Hematopoietic multipotent progenitor cell treated with erythropoietin and hydrocortisone succinate and interleukin-3 and kit ligand, for 4 days (in vitro differentiated cells): Measurements from ENCODE around the gene FBXW12.

Source experiments
- DNase-seq: peaks from one replicate; pipeline ENCODE4 v3.0.0-alpha.2; 2015

Gene FBXW12

DNA sequence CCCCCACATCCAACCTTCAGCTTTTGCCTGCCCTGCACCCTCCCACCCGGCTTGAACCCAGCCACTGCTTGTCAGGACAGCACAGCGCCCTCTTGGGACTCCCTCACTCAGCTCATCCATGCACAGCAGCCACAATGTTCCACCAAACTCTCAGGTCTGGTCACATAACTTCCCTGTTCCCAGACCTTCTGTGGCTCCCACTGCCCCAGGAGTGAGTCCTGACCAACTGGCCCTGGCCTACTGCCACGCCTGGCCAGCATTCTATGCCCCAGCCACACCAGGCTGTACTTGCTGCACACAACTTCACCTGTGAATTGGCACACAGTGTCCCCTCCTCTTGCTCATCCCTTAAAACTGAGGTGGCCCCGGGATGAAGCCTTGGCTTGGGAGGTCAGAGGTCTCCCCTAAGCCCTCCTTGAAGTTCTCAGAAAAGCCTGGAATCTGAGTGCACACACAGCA lies 36.8 kb downstream of the FBXW12 start:
- peak; percentile 27 for DNase-seq

DNA sequence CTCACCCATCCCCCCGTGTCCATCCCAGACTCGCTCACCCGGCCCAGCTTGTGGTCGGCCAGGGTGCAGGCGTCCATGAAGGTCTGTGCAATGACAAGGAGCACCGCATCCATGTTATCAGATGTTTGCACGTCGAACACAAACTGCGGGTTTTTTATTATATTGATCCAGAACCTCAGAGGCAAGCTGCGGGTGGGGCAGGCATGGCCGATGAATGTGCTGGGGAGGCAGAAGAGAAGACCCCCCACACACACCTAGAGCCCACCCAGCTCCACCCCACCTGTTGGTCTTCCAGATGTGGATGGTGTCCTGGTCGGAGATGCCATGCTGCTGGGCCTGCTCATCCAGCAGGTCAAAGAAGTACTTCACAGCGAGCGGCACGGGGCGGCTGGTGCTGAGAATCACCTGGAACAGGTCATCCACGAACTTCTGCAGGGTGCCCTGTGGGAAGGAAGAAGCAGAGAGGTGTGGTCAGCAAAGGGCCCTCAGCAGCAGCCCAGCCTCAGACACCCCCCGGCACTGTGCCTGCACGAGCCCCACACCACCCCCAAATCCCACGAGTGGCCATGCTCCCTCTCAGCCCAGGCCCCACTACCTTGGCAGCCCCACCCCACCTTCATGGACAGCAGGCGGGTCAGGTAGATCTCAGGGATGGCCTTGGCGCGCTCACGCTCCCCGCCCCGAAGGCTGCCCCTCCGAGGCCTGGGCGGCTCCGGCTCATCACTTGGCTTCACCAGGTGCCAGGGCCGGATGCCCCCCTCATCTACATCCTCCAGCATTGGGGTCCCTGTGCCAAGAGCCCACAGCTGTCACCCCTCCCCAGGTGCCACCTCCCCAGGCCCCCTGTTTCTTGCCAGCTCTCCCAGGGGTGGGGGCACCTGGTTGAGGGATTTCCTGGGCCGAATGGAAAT lies 37.5 kb downstream of the FBXW12 start:
- DNase-seq: no peak

DNA sequence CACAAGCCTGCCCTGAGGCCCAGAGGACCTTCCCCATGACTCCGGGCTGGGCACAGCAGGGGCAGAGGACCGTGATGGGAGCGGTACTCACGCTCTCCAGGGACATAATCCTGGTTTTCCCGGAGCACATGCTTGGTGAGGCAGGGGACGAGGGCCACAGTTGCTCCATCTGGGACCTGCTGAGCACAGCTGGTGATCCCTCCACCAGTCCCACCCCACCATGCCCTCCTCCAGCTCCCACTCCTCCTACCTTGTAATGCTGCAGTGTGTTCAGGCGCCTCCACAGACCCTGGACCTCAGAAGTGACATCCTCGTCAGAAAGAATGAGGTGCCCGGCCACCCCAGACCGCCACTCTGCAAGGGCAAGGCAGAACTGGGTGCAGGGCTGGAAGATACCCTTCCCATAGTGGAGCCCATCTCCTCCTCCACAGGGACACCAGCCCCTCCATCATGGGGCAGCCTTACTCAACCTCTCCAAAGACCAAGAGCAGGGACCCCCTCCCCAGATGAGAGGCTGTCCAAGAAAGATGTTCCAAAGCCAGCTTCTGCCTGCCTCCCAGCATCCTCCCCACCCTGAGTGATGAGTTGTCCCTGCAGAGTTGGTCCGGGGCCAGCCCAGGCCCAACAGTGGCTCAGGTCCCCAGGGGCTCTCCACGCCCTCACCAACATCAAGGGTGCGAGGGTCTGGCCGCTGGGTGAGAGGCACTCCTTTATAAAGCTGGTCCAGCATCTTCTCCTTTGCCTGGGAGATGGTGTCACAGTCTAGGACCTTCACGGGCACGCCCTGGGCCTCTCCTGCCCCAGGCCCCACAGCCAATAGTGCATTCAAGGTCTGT lies 38.4 kb downstream of the FBXW12 start:
- no peak for DNase-seq

DNA sequence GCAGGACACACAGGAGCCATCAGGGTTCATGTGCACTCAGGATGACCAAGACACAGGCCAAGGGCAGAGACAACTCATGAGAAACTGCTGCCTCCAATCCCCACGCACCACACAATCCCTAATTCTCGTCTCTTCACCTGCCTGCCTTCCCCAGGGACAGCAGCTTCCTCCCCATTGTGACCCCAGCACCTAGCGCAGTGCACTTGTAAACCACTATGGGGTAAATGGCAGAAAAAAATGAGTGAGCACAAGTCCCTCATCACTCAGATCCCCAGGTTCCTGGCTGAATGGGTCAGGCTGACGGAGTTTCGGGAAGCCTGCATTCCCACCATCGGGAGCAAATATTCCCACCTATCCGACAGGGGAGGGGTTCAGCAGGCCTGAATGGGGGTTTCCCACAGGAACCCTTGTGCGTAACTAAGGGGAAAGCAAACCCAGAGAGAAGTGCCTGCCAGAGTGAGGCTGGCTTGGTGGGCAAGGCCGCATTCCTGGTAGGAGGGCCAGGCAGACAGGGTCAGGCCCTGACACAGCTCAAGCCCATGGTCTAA lies 39.1 kb downstream of the FBXW12 start:
- no peak for DNase-seq

DNA sequence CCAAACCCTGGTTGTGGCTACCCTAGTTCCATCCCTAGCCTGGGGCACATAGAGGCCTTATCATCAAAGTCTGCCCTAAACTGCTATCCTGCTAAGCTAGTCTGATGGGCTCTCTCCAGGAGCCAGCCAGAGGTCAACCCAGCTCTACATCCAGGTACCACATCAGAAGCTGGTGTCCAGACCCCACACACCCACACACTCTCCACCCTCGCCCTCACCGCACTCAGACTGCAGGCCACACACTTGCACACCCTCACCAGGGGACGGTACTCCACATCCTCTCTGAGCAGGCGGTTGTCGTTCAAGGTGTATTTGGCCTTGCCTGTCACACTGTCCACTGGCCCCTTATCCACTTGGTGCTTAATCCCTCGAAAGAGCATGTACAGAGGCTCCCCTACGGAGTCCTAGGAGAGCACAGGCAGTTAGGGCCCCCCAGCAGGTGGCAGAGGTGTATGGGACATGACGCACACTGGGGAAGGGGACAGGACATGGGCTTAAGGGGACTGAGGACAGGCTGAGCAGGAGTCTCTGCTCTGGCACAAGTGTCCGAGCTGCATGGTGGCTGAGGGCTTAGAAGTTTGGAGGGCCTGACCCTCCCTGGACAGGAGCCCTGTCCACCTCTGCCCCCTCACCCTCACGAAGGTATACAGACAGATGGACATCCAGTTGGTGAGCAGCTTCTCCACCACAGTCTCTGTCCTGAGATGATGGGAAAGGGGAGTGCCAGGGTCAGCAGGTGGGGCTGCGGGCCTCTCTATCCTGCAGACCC lies 39.8 kb downstream of the FBXW12 start:
- no peak for DNase-seq

DNA sequence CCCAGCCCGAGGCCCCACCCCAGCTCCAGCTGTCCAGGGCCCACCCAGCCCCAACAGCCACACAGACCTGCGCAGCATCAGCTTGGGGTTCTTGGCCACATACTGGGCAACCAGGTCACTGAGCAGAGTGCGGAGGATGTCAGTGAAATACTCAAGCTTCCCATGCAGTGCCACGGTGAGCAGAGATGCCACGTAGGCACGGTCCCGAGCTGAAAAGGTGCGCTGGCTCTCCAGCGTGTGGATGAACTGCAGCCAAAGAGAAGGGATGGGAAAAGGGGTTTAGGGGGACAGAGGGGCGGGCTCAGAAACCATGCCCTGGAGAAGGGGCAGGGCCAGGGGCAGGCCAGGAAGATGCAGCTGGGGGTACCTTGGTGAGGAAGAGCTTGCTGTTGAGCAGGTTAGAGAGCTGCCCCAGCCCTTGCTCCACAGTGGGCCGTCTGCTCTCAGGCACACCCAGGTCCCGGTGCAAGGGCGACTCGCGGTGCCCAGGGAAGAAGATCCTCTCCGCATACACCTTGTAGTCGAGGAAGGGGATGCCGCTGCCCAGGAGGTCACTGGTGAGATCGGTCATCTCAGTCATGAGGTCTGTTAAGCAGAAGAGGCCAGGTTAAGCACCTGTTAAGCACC lies 40.5 kb downstream of the FBXW12 start:
- DNase-seq: no peak

DNA sequence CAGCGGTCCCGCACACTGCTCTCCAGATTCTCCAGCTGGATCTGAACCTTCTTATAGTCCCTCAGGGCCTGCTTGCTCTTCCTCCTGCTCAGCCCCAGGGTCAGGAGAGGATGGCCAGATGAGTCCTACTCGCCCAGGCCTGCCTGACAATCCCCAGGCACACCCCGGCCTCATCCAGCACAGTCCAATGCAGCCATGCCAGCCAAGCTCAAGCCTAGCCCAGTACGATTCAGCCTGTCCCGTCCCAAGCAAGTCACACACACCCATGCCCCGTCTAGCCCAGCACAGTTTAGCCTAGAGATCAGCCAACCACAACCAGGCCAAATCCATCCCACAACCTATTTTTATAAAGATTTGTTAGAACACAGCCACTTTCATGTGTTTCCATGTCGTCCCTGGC lies 41.1 kb downstream of the FBXW12 start:
- no peak for DNase-seq

DNA sequence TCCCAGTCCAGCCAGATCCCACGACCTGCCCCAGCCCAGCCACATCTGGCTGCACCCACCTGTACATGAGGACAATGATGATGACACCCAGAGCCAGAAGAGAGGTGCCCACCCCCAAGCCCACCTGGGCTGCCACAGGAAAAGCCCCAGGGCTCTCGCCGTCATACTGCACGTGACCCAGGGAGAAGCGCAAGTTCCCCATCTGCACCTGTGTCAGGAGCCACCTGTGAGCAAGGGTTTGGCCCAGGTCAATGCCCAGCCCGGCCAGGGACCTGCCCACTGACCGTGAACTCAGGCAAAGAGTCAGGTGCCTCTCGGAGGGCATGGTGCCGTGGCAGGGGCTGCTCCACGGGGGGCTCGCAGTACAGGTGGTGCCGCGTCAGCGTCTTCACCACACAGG lies 41.6 kb downstream of the FBXW12 start:
- DNase-seq: no peak

DNA sequence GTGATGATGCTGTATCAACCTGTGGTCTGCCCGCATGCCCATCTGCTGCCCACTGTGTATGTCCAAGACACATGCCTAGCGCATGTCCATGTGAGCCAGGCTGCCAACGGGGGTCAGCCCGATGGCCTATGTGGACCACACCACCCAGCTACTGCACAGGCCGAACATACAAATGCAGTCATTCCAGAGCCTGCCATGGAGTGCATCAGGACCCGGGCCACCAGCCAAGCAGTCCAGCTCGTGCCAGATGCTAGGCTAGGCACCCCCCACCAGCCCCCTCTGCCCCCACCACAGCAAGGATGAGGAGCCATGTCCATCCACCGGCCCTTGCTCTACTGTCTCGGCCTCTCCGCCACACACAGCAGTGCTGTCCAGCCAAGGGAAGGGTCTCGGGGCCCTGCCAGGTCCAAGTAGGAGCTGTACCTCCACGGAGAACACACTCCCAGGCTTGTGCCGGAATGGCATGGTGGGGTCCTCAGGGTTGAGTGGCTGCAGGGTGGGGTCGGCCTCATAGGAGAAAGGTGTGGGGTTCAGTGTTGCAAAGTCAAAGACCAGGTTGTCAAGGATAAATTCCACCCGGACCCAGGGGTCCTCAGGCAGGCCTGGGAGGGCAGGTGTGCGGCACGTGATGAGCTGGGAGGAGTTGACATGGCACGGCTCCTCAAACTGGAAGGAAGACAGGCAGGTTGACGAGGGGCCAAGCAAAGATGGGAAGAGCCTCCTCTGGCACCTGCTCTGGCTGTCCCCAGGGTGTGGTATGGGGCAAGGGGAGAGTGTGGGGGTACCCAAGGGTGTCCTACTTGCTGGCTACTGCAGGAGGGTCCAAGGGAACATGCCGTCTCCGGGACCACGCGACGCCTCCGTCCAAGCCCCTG lies 42.6 kb downstream of the FBXW12 start:
- DNase-seq: no peak

DNA sequence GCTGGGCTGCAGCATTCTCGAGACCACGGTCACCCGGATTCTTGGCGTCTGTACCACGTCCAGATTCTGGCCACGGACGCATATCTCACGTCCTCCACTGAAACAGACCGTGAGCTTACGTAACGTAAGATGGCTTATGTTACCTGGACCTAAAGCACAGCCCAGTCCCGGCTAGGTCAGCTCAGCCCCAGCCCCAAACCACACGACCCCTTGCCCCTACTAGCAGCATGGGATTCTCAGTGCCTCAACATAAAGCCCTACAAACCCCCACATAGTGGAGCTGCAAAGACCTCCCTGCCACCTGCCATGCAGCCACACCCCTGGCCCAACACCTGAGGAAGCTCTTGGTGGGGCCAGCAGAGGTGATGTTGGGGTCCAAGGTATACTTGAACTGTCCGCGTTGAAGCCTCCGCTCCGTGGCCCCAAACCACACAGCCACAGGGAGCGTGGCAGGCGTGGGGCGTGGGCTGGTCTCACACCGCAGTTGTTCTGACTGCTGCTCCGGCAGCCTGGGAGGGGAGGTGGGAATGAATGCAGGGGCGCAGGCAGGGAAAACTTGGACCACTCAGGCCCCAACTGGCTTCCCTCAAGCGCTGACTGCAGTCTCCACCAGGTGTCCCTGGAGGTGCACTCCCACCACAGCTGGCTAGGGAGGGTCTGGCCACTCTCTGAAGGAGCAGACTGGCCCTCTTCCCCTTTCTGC lies 43.4 kb downstream of the FBXW12 start:
- DNase-seq: no peak

DNA sequence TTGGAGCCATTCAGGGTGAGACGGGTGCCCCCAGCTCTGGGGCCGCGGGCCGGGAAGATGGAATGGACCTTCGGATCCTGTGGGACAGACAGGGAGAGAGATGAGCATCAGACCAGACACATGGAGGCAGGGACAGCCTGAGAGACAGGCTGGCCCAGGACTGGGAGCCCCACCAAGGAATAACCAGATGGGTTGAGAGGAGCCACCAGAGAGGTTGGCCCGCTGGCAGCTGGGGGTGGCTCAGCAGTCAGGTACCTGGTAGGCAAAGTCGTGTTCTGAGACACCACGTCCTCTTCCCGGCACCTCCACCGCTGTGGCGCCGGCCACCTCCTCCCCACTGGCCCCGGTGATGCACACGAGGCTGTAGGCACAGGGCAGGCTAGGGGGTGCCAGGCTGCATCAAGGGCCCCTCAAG lies 44.1 kb downstream of the FBXW12 start:
- DNase-seq: no peak

DNA sequence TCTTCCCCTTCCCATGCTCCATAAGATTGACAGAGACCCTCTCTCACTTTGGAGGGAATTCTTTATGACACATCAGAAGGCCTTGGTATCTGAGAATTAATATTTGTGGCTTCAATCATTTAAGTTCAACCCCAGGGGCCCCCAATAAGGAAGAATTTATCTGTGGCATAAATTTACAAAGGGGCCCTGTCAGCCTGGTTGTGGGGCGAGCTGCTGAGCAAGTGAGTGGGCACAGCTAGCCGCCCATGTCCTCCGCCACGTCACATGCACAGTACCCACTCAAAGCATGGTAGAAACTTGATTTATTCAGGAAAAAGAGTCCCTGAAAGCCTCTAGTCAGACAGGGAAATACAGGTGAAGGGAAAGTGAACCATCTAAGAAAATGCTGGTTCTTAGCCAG lies 44.5 kb downstream of the FBXW12 start:
- no peak for DNase-seq

DNA sequence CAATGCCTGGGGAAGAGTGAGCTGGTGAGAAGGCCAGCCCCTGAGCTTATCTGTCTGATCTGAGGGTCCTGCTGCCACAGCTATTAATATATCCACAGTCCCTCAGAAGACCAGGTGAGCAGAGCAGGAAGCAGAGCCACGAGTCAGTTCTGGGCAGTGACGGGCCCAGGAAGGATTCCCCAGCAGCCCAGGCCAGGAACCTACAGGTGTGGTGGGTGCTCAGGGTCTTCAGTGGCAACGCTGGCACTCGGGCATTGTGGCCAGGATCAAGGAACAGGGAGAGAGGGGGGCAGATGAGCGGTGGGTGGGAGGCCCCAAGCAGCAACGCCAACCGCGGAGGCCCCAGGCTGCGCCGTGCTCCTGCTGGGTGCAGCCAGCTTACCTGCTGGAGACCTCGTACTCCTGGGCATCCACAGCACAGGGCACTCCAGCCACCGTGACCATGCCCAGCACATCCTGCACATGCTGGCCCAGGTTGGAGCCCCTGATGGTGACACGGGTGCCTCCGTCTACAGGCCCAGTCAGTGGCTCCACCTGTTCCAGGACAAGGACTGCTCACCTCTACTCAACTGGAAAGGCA lies 45.6 kb downstream of the FBXW12 start:
- no peak for DNase-seq

DNA sequence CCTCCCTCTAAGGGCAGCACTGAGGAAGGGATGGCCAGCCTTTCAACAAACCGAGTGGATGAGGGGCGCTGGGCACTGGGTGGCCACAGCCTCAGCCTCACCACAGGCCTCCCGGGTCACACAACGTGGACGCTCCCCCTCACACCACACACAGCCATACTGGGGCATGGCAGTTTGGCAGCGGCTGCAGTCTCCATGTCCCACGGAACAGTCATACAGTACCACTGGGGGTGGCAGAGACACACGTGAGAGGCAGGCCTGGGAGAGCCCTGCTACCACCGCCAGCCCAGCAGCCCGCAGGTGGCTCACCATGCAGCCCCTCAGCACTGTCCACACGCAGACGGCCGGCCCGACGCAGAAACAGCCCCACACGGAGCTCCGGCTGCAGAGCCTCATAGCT lies 46.1 kb downstream of the FBXW12 start:
- DNase-seq: no peak

DNA sequence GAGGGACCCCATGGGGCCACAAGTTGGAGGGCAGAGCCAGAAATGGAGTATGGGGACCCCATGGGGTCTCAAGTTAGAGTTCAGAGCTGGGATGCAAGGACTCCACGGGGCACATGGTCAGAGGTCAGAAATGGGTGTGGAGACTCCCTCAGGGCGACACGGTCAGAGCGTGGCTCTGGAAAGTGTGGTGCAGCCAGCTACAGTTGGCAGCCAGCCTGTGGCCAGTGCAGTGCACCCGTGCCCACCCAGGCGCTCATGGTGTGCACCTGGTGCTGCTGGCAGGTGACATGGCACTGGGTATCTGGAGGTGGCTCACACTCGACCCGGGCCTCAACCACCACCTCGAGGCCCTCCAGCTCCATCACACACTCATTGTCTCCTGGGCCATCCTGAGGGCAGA lies 46.6 kb downstream of the FBXW12 start:
- no peak for DNase-seq

DNA sequence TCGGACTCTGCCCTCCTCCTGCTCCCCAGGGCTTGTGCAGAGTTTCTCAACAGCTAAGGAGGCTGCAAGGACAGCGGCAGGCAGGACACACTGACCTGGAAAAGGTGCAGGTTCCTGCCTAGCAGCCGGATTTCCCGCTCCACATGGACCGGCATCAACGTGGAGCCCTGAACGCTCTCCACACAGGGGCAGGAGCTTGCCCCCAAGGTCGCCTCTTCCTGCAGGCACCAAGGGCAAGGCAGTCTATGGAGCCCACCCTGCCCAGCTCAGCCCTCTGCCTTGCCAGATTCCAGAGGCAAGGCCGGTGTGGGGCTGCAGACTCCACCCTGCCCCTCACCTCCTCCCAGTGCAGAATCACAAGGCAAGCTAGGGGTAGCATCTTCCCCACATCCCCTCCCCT lies 47.1 kb downstream of the FBXW12 start:
- no peak for DNase-seq

DNA sequence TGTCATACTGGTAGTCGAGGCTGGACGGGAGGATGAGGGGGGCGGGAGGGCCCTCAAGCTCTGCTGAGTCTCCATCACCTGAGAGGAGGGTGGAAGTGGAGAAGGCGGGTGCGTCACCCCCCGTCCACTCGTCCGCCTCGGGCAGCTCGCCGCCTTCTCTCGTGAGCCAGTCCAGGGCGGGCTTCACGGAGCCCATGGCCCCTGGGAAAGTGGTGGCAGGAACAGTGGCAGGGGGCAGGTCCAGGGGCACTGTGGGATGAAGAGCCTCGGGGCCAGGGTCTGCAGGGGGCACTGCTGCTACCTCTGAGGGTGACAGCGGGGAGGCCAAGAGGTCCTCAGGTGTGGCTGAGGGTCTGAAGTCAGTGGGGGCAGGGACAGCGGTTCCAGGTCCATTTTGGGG lies 47.6 kb downstream of the FBXW12 start:
- no peak for DNase-seq

DNA sequence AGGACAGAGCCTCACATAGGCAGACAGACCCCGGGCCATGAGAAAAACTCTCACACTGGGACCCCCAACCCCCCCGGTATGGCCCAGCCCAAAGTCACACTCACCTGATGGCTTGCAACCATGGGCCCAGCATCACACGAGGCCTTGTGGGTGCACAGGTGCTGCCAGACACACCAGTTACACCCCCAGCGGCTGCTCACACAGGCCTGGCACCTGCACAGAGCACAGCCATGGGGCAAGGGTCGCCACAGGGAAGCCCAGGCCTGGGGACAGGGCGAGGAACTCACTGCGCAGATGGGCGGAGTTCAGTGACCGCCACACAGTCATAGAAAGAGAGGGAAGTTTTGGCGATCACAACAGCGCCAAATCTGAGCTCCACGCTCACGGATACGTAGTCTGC lies 48.5 kb downstream of the FBXW12 start:
- DNase-seq: no peak

DNA sequence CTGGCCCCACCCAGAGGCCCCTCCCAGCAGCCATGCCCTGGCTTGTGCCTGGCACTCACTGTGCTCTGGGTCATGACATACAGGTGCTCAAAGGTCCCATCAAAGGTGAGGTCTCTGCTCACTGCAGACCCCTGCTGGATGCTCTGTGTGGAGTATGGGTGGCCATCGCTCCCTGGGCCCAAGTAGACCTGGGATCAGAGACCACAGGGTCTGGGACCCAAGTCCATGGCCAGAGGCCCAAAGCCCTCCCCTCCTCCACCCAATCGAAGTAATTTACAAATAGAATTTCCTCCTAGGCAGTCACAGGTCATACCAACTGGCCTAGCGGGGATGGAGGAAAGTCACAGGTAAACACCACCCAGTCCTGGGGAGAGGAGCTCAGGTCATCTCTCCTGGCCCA lies 50.3 kb downstream of the FBXW12 start:
- no peak for DNase-seq

DNA sequence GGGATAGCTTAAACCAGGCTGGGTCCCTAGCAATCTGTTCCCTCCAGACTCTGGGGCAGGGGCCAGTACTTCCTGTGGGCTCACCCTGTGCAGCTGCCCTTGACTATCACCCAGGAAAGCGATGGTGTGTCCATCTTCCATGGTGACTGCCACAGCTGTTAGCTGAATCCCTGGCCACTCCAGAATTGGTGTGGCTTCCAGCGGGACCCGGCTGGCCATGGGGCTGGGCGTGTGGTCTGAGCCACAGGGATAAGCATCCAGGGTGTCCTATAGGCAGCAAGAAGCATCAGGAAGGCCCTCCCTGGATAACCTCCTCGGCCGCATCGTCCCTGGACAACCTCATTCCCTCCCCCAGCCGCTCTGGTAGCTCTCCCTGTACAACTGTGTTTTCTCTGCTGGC lies 50.7 kb downstream of the FBXW12 start:
- DNase-seq: no peak
